HG03460 (cell line): ENCODE results near the gene ST3GAL3.
"Not testable (repeated sequence)": the region's sequence is repeated elsewhere in the genome, so short reads cannot be mapped to it uniquely, and the experiment has no call there.

Source experiments
- ATAC-seq: cut with Tn5 transposase; IDR thresholded peaks from one replicate; pipeline ENCODE4 v1.9.1; 2021; ENCODE audit not compliant: unreplicated experiment

Gene ST3GAL3

DNA sequence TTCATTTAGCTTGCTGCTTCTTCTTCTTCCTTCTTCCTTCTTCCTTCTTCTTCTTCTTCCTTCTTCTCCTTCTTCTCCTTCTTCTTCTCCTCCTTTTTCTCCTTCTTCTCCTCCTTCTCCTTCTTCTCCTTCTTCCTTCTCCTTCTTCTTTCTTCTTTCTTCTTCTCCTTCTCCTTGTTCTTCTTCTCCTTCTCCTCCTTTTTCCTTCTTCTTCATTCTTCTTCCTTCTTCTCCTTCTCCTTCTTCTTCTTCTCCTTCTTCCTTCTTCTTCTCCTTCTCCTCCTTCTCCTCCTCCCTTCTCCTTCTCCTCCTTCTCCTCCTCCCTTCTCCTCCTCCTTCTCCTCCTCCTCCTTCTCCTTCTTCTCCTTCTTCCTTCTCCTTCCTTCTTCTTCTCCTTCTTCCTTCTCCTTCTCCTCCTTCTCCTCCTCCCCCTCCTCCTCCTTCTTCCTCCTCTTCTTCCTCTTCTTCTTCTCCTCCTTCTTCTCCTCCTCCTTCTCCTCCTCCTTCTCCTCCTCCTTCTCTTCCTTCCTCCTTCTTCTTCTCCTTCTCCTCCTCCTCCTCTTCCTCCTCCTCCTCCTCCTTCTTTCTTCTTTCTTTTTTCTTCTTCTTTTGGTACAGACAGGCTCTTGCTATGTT is 110.1 kb downstream of the ST3GAL3 start:
- ATAC-seq: no peak

DNA sequence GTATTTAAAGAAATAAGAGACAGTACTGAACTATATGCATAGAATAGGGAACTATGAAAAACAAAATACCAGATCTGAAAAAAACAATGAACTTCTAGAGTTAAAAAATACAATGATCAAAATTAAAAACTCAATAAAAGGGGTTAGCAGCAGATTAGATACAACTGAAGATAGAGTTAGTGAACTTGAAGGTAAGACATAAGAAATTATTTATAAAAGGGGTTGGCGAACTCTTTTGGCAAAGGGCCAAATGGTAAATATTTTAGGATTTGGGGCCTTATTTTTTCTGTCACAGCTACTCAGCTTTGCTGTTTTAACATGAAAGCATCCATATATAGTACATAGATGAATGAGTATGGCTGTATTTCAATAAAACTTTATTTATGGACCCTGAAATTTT is 111.4 kb downstream of the ST3GAL3 start:
- no peak for ATAC-seq

DNA sequence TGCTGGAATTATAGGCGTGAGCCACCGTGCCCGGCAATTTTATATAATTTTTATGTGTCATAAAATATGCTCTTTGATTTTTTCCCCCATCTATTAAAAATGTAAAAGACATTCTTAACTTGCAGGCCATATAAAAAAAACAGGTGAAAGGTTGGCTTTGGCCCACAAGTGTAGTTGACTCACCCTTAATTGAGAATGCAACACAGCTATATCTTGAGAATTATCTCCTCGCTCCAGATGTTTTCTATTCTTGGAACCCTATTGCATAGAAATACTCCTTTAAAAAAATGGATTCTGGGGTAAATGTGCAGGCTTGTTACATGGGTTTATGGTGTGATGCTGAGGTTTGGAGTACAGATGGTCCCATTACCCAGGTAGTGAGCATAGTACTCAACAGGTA is 112.0 kb downstream of the ST3GAL3 start:
- ATAC-seq: no peak

DNA sequence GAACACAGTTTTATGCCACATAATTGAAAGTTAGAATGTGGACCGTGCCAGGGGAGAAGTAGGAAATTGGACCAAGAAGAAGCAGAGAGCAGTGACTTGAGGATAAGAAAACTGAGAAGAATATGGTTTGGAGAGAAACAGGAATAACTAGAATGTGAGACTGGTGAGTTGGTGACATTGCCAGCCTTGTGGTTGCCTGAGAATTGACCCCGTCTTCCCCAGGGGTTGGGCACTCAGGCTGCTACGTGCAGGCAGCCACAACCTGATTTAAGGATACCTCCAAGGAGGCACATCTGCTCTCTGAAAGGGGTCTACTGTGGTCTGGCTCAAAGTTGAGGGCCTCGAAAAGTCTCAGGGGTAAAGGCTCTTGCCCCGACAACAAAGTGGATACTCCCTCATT is 114.1 kb downstream of the ST3GAL3 start:
- no peak for ATAC-seq

DNA sequence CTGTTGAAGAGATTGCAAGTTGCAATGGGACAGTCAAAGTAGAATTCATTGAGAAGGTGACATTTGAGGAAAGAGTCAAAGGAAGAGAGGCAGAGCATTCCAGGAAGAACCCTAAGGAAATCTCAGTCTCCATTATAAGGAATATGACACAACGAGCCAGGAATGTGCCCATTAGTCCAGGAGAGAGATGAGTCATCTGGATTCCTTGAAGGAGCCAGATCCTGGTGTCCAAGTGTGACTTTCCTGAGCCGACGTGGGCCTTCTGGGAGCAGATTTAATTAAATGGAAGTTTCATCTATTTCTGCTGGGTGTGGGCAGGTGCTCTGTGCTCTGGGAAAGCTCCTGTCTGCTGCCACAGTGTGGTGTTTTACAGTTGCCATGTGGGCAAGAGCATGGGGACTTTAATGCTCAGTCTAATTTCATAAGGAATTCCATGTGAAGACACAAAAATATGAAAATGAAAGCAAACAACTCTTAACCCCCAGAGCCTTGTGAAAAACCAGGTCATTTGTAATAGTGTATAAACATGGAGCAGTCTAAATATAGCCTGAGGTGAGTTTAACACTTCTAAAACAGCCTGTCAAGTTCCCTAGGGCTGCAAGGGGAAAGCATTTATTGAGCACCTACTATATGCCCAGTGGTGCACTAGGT is 114.8 kb downstream of the ST3GAL3 start:
- ATAC-seq: no peak

DNA sequence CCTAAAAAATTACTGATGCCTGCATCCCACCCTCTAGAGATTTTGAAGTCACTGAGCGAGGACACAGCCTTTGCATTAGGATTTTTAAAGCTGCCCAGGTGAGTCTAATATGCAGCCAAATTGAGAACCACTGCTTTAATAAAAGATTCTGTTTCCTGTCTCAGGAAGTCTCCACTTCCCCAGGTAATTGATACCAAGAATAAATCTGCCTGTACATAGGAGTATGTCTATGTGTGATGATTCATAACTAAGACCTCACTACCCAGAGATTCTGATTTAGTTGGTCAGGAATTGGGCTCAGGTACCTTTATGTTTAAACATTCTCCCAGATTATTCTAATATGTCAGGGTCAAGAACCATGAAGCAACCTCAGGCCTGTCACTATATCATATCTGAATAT is 117.5 kb downstream of the ST3GAL3 start:
- ATAC-seq: no peak

DNA sequence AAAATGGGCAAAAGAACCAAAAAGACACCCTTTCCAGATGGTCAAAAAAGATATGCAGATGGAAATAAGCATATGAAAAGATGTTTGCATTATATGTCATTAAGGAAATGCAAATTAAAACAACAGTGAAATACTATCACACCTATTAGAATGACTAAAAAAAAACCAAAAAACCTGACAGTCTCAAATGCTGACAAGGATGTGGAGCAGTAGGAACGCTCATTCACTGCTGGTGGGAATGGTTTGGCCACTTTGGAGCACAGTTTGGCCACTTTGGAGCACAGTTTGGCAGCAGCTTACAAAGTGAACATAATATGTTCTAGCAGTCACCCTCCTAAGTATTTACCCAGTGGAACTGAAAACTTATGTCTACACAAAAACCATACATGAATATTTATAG is 121.2 kb downstream of the ST3GAL3 start:
- ATAC-seq: no peak

DNA sequence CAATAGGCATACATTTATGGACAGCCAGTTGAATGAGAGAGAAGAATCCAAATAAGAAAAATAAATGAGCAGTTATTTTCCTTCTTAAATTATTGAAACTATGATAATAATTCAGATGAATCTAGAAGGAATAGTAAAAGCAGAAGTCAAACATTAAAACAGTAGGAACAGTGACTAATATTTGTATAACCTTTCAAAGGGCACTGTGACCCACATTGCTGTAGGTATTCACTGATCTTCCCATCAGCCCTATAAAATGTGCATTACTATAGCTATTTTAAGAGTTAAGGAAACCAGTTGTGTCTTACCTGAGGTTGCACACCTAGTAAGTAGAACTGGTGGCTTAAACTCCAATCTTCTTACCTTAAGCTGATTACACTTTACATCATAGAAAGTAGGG is 123.5 kb downstream of the ST3GAL3 start:
- ATAC-seq: no peak

DNA sequence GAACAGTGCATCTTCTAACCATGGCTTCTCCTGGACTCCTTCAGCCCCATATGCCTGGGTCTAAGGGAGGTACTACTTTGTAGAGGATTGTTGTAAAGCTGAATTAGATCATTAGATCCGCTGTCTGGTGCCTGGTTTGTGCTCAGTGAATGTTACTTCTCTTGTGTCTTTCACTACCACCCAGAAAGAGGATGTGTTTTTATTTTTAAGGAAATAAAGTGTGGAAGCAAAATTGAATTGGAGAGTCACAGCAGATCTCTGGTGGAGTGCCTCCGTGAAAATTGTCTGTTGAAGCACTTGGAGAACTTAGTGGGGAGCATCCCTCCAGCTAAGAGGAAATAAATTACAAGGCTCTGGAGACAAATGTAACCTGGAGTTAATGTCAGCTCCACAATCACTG is 124.5 kb downstream of the ST3GAL3 start:
- ATAC-seq: no peak

DNA sequence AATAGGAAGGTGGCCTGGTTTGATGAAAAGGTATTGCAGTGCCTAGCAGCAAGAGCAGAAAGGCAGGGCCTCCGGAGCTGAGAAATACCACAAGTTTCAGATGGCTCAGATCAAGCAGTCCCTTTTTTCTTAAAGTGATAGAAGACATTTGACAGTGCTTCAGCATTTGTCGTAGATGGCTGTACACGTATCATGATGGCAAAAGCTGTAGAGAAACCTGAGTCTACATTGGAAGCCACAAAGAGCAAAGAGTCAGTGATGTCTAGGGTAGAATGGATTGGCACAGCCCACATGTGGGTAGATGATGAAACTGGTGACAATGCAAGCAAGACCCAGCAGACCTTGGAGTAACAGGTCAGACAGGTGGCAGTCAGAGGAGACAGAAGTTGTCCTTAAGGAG is 124.9 kb downstream of the ST3GAL3 start:
- no peak for ATAC-seq

DNA sequence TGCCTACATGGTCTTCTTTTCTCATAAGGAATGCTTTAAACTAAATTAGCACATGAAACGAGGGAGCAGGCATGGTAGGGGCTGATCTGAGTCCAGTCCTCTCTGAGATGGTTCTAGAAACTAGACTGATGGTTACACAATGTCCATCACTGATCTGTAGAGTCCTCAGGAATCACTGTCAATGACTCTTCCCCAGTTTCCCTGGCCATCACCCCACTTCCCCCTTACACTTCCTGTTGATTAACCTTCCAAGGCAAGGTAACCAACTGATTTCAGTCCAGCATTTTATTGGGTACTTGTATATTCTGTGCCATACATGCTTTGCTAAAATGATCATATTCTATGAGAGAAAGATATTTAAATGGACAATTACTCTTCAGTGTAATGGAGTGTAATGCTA is 125.7 kb downstream of the ST3GAL3 start:
- ATAC-seq: no peak

DNA sequence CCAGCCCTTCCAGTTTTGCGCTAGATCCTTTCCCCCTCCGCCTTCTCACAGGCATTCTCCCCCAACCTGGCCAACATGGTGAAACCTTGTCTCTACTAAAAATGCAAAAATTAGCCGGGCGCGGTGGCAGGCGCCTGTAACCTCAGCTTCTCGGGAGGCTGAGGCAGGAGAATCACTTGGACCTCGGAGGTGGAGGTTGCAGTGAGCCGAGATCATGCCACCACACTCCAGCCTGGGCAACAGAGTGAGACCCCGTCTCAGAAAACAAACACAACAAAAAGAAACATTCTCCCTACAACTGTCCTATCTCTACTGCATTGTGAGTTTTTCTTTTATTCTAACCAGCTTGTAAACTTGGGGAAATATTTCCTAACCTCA is 126.6 kb downstream of the ST3GAL3 start:
- not testable (repeated sequence) for ATAC-seq

DNA sequence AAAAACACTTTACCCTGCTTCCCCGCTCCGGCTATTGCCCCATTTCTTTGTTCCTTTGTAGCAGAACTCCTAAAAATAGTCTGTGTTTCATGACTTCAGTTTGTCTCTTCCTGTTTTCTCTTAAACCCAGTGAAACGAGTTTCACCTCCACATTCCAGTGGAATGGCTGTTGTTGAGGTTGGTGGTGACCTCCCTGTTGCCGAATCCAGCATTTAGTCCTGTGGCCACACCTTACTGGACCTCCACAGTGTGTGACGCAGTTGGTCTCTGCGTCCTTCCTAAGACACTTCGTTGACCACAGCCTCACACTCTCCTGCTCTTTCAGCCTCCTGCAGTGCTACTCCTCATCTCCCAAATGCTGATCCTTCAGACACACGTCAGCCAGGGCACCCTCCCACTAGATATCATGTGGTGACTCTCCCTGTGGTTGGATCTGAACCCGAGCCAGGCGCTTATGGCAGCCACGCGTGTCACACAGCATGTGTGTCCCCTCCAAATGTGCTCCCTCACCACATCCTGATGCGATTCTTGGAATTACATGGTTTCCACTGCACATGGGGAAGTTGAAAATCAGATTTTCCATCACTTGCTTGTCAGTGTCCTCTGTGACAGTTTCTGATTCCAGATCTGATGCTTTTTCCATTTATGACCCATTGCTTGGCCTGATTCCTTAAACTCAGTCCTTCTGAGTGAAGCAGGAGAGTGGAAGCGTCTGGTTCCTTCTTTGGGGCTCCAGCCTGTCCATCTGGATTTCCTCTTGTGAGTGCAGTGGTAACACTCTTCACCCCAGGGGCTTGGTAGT is 127.1 kb downstream of the ST3GAL3 start:
- ATAC-seq: no peak

DNA sequence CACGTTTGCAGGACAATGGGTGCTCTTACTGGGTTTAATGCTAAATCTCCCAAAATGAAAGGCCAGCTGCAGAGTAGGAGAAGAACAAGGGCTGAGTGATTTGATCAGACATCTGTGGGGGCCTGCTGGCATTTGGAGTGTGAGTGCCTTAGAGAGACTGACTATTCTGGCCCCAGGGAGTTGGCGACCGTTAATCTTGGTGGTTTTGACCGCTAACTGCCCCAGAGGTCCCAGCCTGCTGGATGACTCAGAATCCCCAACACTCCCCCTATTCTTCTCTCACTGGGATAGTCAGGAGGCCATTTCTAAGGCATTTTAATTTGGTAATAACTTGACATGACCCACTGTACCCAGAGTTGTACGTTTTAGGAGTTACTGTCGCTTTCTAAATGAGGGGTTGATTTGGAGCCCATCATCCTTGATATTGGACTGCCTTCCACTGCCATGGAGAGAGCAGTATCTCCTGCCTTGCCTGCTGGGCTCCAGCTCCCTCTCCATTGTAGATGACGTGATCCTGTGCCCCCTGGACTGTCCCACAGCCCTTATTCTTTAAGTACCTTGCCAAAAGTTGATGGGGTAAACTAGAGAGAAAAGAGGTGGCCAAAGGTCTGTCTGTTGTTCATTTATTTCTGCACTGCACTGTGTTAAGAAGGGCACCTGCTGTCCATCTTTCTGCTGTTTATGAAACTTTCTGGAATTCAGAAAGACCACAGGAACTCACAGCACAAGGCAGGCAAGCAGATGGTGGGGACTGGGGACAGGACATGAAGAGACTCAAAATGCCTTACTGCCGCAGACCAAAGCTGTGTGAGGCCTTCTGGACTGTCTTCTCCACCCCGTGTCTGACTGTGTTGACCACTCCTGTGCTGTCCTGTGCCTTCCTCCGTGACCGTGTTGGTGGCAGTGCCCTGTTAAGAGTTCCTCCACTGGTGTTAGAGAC is 128.0 kb downstream of the ST3GAL3 start:
- ATAC-seq: no peak

DNA sequence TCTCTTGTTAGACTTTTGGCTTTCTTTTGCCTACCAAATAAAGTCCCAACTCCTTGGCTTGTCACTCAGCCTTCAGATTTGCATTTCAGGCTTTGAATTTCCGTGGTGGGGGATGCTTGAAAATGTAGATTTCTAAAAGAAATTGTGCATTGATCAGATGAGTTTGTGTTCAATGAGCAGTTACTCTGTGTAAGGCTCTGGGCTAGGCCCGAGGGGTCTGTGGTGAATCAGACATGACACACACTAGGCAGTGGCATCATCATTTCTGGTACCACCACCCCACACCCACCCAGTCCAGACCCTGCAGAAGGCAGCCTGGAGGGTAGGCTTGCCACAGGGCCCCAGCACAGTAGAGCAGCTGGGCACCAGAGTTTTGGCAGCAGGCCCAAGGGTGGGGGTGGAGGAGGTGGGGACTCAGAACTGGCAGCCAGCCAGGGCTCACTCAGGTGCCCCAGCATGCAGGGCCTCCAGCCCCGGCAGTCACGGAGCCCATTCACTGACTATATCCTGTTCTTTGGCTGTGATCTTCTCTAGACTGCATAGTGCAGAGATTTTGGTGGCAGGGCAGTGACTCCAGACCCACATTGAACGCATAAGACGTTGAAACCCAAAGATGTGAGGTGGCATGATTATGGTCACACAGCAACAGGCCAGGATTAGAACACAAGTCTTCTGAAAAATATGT is 129.1 kb downstream of the ST3GAL3 start:
- ATAC-seq: peak; percentile 50

DNA sequence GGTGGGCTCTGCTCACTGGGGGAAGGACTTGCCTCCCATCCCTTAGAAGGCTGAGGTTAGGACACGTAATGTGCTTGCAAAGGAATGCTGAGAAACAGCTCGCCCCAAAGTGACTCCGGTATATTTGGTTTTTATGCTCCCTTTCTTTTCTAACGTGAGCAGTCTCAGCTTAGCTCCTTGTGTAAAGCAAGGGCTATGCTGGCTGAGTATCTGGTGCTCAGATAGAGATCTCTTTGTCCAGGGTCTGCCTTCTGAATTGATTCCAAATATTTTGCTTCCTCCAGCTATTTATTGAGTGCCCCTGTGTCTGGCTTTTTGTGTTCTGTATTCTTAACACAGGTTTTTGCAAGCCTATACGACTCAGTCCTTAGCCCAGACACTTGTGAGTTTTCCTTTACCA is 131.7 kb downstream of the ST3GAL3 start:
- ATAC-seq: no peak

DNA sequence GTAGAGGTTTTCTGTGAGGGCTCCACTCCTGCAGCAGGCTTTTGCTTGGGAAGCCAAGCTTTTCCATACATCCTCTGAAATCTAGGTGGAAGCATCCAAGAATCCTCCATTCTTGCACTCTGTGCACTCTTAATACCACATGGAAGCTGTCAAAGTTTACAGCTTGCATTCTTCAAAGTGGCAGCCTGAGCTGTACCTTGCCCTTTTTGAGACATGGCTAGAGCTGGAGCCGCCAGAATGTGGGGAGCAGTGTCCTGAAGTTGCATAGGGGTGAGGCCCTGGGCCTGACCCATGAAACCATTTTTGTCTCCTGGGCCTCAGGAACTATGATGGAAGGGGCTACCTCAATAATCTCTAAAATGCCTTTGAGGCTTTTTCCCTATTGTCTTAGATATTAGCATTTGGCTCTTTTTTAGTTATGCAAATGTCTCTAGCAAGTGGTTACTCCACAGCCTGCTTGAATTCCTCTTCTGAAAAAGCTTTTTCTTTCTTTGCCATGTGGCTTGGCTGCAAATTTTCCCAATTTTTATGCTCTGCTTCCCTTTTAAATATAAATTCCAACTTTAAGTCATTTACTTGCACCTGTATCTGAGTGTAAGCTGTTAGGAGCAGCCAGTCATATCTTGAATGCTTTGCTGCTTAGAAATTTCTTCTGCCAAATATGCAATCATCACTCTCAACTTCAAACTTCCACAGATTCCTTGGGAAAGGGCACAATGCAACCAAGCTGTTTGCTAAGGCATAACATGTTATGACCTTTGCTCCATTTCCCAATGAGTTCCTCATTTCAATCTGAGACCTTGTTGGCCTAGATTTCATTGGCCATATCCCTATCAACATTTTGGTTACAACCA is 134.2 kb downstream of the ST3GAL3 start:
- ATAC-seq: no peak

DNA sequence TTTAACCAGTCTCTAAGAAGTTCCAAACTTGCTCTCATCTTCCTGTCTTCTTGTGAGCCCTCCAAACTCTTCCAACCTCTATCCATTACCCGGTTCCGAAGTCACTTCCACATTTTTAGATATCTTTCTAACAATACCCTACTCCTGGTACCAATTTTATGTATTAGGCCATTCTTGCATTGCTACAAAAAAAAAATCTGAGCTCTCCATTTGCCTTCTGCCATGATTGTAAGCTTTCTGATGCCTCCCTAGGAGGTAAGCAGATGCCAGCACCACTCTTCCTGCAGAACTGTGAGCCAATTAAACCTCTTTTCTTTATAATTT is 134.8 kb downstream of the ST3GAL3 start:
- no peak for ATAC-seq

DNA sequence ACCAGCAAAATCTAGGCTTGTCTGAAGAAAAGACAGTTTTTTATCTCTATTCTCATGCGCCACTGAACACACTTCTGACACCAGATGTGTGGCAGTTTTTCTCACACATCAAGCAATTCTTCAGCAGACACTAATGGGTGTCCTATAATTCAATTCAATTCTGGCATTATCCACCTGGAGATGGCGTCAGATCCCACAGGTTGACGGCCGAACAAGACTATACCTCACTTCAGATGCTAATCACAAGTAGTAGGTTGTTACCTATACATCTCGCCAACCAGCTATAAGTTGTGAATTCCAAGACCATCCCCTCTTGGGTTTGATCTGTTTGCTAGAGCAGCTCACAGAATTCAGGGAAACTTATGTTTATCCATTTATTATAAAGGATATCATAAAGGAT is 136.3 kb downstream of the ST3GAL3 start:
- ATAC-seq: no peak

DNA sequence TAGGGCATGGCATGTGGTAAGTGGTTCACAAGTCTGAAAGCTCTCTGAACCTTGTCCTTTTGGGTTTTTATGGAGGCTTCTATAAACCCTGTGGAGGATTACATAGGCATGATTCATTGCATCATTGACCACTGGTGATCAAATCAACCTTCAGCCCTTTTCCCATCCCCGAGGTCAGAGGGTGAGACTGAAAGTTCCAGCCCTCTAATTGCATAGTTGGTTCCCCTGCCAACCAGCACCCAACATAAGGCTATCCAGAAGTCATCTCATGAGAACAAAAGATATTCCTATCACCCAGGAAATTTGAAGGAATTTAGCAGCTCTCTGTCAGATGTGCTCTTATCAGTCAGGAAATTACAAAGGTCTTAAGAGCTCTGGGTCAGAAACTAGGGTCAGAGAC is 136.8 kb downstream of the ST3GAL3 start:
- ATAC-seq: no peak
